ENCODE data around the gene DLG1. TPM values are rescaled to one million over a fixed set of nuclear protein-coding genes. Genes with fewer than 3 reads are reported as not detected.

DLG1 gene
- total RNA-seq, 1 donor from 2014 or later: 168 TPM

DNA sequence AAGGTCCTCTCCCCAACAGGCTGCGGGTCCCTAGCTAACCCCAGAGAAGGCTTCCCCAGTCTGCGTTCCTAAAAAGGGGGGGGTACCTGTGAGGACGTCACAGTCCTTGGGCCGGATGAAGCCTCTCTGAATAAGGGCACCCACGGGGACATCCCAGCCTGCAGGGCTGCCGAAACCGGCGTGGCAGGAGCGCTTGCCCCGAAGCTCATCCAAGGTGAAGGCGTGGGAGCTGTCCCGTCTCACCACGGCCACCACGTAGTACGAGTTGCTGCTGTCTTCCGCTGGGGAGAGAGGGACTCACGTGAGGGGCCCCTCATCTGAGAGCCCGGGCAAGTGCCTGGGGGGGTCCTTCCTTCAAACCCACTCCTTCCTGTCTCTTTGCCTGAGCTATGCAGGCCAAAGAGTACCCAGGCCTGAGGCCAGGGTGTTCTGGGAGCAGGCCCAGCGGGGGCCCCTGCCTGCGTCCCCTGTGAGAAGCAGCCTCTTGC lies 288.8 kb downstream of the DLG1 start:
- no peaks in the 10 kb centered on the region for H3K27me3 Mint-ChIP-seq (ENCODE audit: unreplicated experiment)
- H3K27ac Mint-ChIP-seq (ENCODE audit: unreplicated experiment): no peak overlapping the region
- TF ChIP-seq, protein P1, sequence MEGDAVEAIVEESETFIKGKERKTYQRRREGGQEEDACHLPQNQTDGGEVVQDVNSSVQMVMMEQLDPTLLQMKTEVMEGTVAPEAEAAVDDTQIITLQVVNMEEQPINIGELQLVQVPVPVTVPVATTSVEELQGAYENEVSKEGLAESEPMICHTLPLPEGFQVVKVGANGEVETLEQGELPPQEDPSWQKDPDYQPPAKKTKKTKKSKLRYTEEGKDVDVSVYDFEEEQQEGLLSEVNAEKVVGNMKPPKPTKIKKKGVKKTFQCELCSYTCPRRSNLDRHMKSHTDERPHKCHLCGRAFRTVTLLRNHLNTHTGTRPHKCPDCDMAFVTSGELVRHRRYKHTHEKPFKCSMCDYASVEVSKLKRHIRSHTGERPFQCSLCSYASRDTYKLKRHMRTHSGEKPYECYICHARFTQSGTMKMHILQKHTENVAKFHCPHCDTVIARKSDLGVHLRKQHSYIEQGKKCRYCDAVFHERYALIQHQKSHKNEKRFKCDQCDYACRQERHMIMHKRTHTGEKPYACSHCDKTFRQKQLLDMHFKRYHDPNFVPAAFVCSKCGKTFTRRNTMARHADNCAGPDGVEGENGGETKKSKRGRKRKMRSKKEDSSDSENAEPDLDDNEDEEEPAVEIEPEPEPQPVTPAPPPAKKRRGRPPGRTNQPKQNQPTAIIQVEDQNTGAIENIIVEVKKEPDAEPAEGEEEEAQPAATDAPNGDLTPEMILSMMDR (IDR thresholded peaks at IDR 0.05): no peak

DNA sequence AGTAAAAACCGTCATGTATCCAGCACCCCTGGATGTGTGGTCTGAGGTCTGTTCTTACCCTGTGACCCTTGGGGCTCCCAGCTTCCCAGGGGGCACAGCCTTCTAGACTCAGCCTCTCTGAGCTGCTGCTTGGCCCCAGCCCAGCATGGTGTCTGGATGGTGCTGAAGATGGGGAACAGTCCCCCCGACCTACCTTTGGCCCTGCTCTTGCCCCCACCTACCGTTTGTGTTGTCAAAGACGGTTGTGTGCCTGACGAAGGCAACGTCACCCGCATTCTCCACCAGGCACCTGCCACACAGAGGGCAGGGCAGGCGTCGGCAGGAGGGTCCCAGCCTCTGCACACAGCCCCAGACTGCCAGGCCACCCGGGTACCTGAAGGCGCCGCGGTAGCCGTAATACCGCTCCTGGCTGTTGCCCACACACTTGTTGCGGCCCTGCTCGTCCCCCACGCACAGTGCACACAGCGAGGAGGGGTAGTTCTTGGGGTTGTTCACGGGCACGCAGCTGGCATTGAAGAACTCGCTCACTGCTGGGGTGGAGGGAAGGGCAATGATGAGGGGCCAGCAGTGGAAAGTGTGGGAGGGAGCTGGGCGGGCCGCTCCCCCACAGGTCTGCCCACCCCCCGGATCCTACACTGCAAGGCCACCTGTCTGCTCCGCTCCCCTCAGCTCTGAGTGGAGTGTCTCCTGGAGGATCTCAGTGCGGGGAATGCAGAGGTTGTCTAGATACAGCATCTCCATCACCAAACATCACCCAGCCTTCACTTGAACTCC lies 289.8 kb downstream of the DLG1 start:
- DNase-seq (ENCODE audit: extremely low spot score, unreplicated experiment): no peak
- H3K36me3 Mint-ChIP-seq (ENCODE audit: unreplicated experiment): peaks cover 2% of the 10 kb centered on the region
- no peaks in the 10 kb centered on the region for H3K9me3 Mint-ChIP-seq (ENCODE audit: unreplicated experiment)
- H3K4me1 Mint-ChIP-seq (ENCODE audit: unreplicated experiment): peaks cover 6% of the 10 kb centered on the region
- H3K4me3 Mint-ChIP-seq (ENCODE audit: unreplicated experiment): no peak overlapping the region
- TF ChIP-seq, protein P1 (IDR thresholded peaks at IDR 0.05): no peak
- no peaks in the 10 kb centered on the region for H3K27me3 Mint-ChIP-seq (ENCODE audit: unreplicated experiment)
- no peak overlapping the region for H3K27ac Mint-ChIP-seq (ENCODE audit: unreplicated experiment)

More for the DNA sequence above, 288.8 kb downstream of the DLG1 start:
- H3K36me3 Mint-ChIP-seq (ENCODE audit: unreplicated experiment): peaks cover 2% of the 10 kb centered on the region
- no peaks in the 10 kb centered on the region for H3K9me3 Mint-ChIP-seq (ENCODE audit: unreplicated experiment)
- H3K4me1 Mint-ChIP-seq (ENCODE audit: unreplicated experiment): no peaks in the 10 kb centered on the region
- no peak overlapping the region for H3K4me3 Mint-ChIP-seq (ENCODE audit: unreplicated experiment)
- no peak for DNase-seq (ENCODE audit: extremely low spot score, unreplicated experiment)

DNA sequence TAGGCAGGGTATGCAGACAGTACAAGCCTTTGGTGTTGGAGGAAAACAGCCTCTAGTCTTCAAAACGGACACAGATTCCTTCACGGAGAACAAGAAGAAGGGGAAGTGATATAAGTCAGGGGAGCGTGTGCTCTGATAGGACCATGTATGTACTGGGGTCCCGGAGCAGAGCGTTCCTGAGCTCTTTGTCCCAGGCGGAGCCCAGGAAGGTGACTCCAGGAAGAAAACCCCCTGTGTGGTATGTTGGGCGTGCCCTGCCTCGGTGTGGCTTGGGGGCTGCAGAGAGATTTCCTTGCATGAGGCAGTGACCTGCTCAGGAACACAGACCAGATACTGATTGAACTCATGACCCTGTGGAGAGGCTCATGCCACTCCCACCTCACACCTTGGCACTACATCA lies 290.5 kb downstream of the DLG1 start:
- peaks cover 2% of the 10 kb centered on the region for H3K36me3 Mint-ChIP-seq (ENCODE audit: unreplicated experiment)
- no peak overlapping the region for H3K4me3 Mint-ChIP-seq (ENCODE audit: unreplicated experiment)
- DNase-seq (ENCODE audit: extremely low spot score, unreplicated experiment): no peak
- no peaks in the 10 kb centered on the region for H3K9me3 Mint-ChIP-seq (ENCODE audit: unreplicated experiment)
- no peak overlapping the region for H3K27ac Mint-ChIP-seq (ENCODE audit: unreplicated experiment)
- H3K27me3 Mint-ChIP-seq (ENCODE audit: unreplicated experiment): no peaks in the 10 kb centered on the region
- H3K4me1 Mint-ChIP-seq (ENCODE audit: unreplicated experiment): peaks cover 6% of the 10 kb centered on the region
- TF ChIP-seq, protein P1 (IDR thresholded peaks at IDR 0.05): no peak

- H3K4me3 Mint-ChIP-seq (ENCODE audit: unreplicated experiment): no peak overlapping the region
- H3K36me3 Mint-ChIP-seq (ENCODE audit: unreplicated experiment): peaks cover 2% of the 10 kb centered on the region
- H3K4me1 Mint-ChIP-seq (ENCODE audit: unreplicated experiment): peaks cover 6% of the 10 kb centered on the region
- TF ChIP-seq, protein P1 (IDR thresholded peaks at IDR 0.05): no peak
- H3K9me3 Mint-ChIP-seq (ENCODE audit: unreplicated experiment): no peaks in the 10 kb centered on the region
- DNase-seq (ENCODE audit: extremely low spot score, unreplicated experiment): no peak
- no peak overlapping the region for H3K27ac Mint-ChIP-seq (ENCODE audit: unreplicated experiment)
- no peaks in the 10 kb centered on the region for H3K27me3 Mint-ChIP-seq (ENCODE audit: unreplicated experiment)
These were observed 291.0 kb downstream of the DLG1 start for GRCh38 chr3:197007296-197007940.

- no peak overlapping the region for H3K27ac Mint-ChIP-seq (ENCODE audit: unreplicated experiment)
- H3K36me3 Mint-ChIP-seq (ENCODE audit: unreplicated experiment): peaks cover 2% of the 10 kb centered on the region
- TF ChIP-seq, protein P1 (IDR thresholded peaks at IDR 0.05): no peak
- no peaks in the 10 kb centered on the region for H3K27me3 Mint-ChIP-seq (ENCODE audit: unreplicated experiment)
- H3K4me3 Mint-ChIP-seq (ENCODE audit: unreplicated experiment): no peak overlapping the region
- DNase-seq (ENCODE audit: extremely low spot score, unreplicated experiment): no peak
- H3K4me1 Mint-ChIP-seq (ENCODE audit: unreplicated experiment): peaks cover 6% of the 10 kb centered on the region
- no peaks in the 10 kb centered on the region for H3K9me3 Mint-ChIP-seq (ENCODE audit: unreplicated experiment)
These were observed 291.6 kb downstream of the DLG1 start for GRCh38 chr3:197006860-197007259.
